ENCODE data around the gene OCA2.

OCA2 gene

GRCh38 chr15:28104326-28104725 is 5.2 kb upstream of the OCA2 start:
- no peak for DNase-seq (ENCODE audit: low read depth, low spot score)

GRCh38 chr15:28103831-28104230 is 4.7 kb upstream of the OCA2 start:
- no peak for DNase-seq (ENCODE audit: low read depth, low spot score)

GRCh38 chr15:28101983-28102441 is 2.9 kb upstream of the OCA2 start:
- no peak for DNase-seq (ENCODE audit: low read depth, low spot score)

- DNase-seq (ENCODE audit: low read depth, low spot score): no peak
These were observed 2.1 kb upstream of the OCA2 start for GRCh38 chr15:28101201-28101600.

GRCh38 chr15:28100516-28101195 is 1.5 kb upstream of the OCA2 start:
- no peak for DNase-seq (ENCODE audit: low read depth, low spot score)

- no peak for DNase-seq (ENCODE audit: low read depth, low spot score)
These were observed 533 bp upstream of the OCA2 start for GRCh38 chr15:28099555-28100140.

GRCh38 chr15:28098360-28098765 is 752 bp downstream of the OCA2 start:
- no peak for DNase-seq (ENCODE audit: low read depth, low spot score)

GRCh38 chr15:28097656-28098359 is 1.3 kb downstream of the OCA2 start:
- DNase-seq (ENCODE audit: low read depth, low spot score): no peak

GRCh38 chr15:28096670-28097431 is 2.3 kb downstream of the OCA2 start:
- DNase-seq (ENCODE audit: low read depth, low spot score): no peak

- DNase-seq (ENCODE audit: low read depth, low spot score): no peak
These were observed 2.8 kb downstream of the OCA2 start for GRCh38 chr15:28096411-28096669.

- no peak for DNase-seq (ENCODE audit: low read depth, low spot score)
These were observed 4.2 kb downstream of the OCA2 start for GRCh38 chr15:28094732-28095521.

GRCh38 chr15:28093752-28094535 is 5.2 kb downstream of the OCA2 start:
- no peak for DNase-seq (ENCODE audit: low read depth, low spot score)

- DNase-seq (ENCODE audit: low read depth, low spot score): no peak
These were observed 7.8 kb downstream of the OCA2 start for GRCh38 chr15:28091313-28091712.

GRCh38 chr15:28086175-28086703 is 12.9 kb downstream of the OCA2 start:
- no peak for DNase-seq (ENCODE audit: low read depth, low spot score)

GRCh38 chr15:28085489-28086174 is 13.5 kb downstream of the OCA2 start:
- no peak for DNase-seq (ENCODE audit: low read depth, low spot score)

- DNase-seq (ENCODE audit: low read depth, low spot score): no peak
These were observed 14.6 kb downstream of the OCA2 start for GRCh38 chr15:28084547-28084946.

- no peak for DNase-seq (ENCODE audit: low read depth, low spot score)
These were observed 16.0 kb downstream of the OCA2 start for GRCh38 chr15:28082891-28083684.

GRCh38 chr15:28081594-28081993 is 17.5 kb downstream of the OCA2 start:
- no peak for DNase-seq (ENCODE audit: low read depth, low spot score)

GRCh38 chr15:28080386-28080785 is 18.7 kb downstream of the OCA2 start:
- DNase-seq (ENCODE audit: low read depth, low spot score): no peak

Data from iPS DF 19.7 (cell line).